GM12878 (cell line): Measurements from ENCODE around the gene MAP4K2. TPM values are rescaled to one million over a fixed set of nuclear protein-coding genes. Genes with fewer than 3 reads are reported as not detected.

Experiments used
- polyA plus RNA-seq, 11 experiments: library from polyadenylated mRNA; depleted of rRNA in 4 of 11; unstranded in 6 of 11; stranded (reverse) in 5 of 11; fragments of >200 nt; fragmentation: Nextera tagmentation in 4 of 11; fragmentation: Illumina TruSeq in 1 of 11; extraction: Ambion mirVana in 4 of 11; extraction: Trizol in 1 of 11; gene quantifications; 1 replicate in 1 of 11; 2 replicates in 10 of 11; pipeline versions ENCODE4 v1.2.1 to v1.2.3, GENCODE V29; 2011 to 2016; ENCODE audit warnings: inconsistent platforms in 2 of 11, missing spikeins in 2 of 11, low read depth in 1 of 11
- total RNA-seq, 4 experiments: library from RNA; depleted of rRNA in 3 of 4; stranded (reverse); fragments of >200 nt in 3 of 4; fragmentation: Illumina TruSeq in 1 of 4; extraction: Trizol in 1 of 4; gene quantifications; 2 replicates each; pipeline versions ENCODE4 v1.2.1 to v1.2.3, GENCODE V29; 2013 to 2021

The MAP4K2 gene
- total and polyA plus RNA-seq, 10 of the 15 experiments (the other 5 are each of a cell fraction or from before 2014, with no cell fraction given): 0.98 to 78.1 (median 48.9) TPM

Other genes with a start within 250 kb of the MAP4K2 start
Only the 7 nearest of the 17 such genes appear.
- gene NRXN2, start 80.0 kb downstream of the MAP4K2 start, total RNA-seq (2014; rRNA removed): 0.06 TPM in 1 of 2 replicates, not detected in the other
- gene NRXN2, start 80.0 kb downstream of the MAP4K2 start, total RNA-seq (2014; rRNA removed; fragmentation: Illumina TruSeq; extraction: Trizol): 0.18 and 0.22 TPM in 2 replicates
- gene NRXN2, start 80.0 kb downstream of the MAP4K2 start, total RNA-seq (2021): 0.29 and 0.74 TPM in 2 replicates
- 1.1 and 1.4 TPM in 2 replicates for gene NRXN2, start 80.0 kb downstream of the MAP4K2 start, polyA plus RNA-seq (2011; rRNA removed)
- gene NRXN2, start 80.0 kb downstream of the MAP4K2 start, polyA plus RNA-seq (2014; fragmentation: Illumina TruSeq; extraction: Trizol): 0.09 TPM in 1 of 2 replicates, not detected in the other
- gene NRXN2, start 80.0 kb downstream of the MAP4K2 start, polyA plus RNA-seq (2014; fragmentation: Nextera tagmentation; extraction: Ambion mirVana): under 1 TPM; 0.03 to 0.07 TPM
- gene NRXN2, start 80.0 kb downstream of the MAP4K2 start, polyA plus RNA-seq (2014; rRNA removed): 0.08 and 0.28 TPM in 2 replicates
- under 1 TPM; 0.24 to 0.52 TPM for gene NRXN2, start 80.0 kb downstream of the MAP4K2 start, polyA plus RNA-seq (2016; fragmentation: Nextera tagmentation; extraction: Ambion mirVana)
- 5.5 and 6.8 TPM in 2 replicates for gene RASGRP2, start 59.1 kb downstream of the MAP4K2 start, total RNA-seq (2014; rRNA removed)
- 1.7 and 3.0 TPM in 2 replicates for gene RASGRP2, start 59.1 kb downstream of the MAP4K2 start, total RNA-seq (2014; rRNA removed; fragmentation: Illumina TruSeq; extraction: Trizol)
- gene RASGRP2, start 59.1 kb downstream of the MAP4K2 start, total RNA-seq (2021): 8.3 and 9.0 TPM in 2 replicates
- 3.0 and 6.2 TPM in 2 replicates for gene RASGRP2, start 59.1 kb downstream of the MAP4K2 start, polyA plus RNA-seq (2011; rRNA removed)
- gene RASGRP2, start 59.1 kb downstream of the MAP4K2 start, polyA plus RNA-seq (2014; fragmentation: Illumina TruSeq; extraction: Trizol): 2.6 and 2.7 TPM in 2 replicates
- gene RASGRP2, start 59.1 kb downstream of the MAP4K2 start, polyA plus RNA-seq (2014; fragmentation: Nextera tagmentation; extraction: Ambion mirVana): under 1 TPM; 0.26 to 0.66 TPM
- 7.0 and 11.2 TPM in 2 replicates for gene RASGRP2, start 59.1 kb downstream of the MAP4K2 start, polyA plus RNA-seq (2014; rRNA removed)
- gene RASGRP2, start 59.1 kb downstream of the MAP4K2 start, polyA plus RNA-seq (2016; fragmentation: Nextera tagmentation; extraction: Ambion mirVana): 1 to 10 TPM; 4.5 to 6.4 TPM
- gene PYGM, start 43.2 kb downstream of the MAP4K2 start, total RNA-seq (2014; rRNA removed): 0.27 and 0.34 TPM in 2 replicates
- gene PYGM, start 43.2 kb downstream of the MAP4K2 start, total RNA-seq (2014; rRNA removed; fragmentation: Illumina TruSeq; extraction: Trizol): 0.23 and 0.27 TPM in 2 replicates
- gene PYGM, start 43.2 kb downstream of the MAP4K2 start, total RNA-seq (2021): 0.28 and 0.35 TPM in 2 replicates
- gene PYGM, start 43.2 kb downstream of the MAP4K2 start, polyA plus RNA-seq (2011; rRNA removed): 0.32 and 0.33 TPM in 2 replicates
- gene PYGM, start 43.2 kb downstream of the MAP4K2 start, polyA plus RNA-seq (2014; fragmentation: Illumina TruSeq; extraction: Trizol): 0.19 TPM in 1 of 2 replicates, not detected in the other
- under 1 TPM; 0.04 to 0.08 TPM for gene PYGM, start 43.2 kb downstream of the MAP4K2 start, polyA plus RNA-seq (2014; fragmentation: Nextera tagmentation; extraction: Ambion mirVana)
- gene PYGM, start 43.2 kb downstream of the MAP4K2 start, polyA plus RNA-seq (2014; rRNA removed): 0.61 and 3.7 TPM in 2 replicates
- gene PYGM, start 43.2 kb downstream of the MAP4K2 start, polyA plus RNA-seq (2016; fragmentation: Nextera tagmentation; extraction: Ambion mirVana): under 1 TPM in 1 of 2 experiments, not detected in 1; 0.04 TPM
- gene SF1, start 24.7 kb downstream of the MAP4K2 start, total RNA-seq (2014; rRNA removed): 88.2 and 111 TPM in 2 replicates
- gene SF1, start 24.7 kb downstream of the MAP4K2 start, total RNA-seq (2014; rRNA removed; fragmentation: Illumina TruSeq; extraction: Trizol): 76.0 and 84.4 TPM in 2 replicates
- 327 and 337 TPM in 2 replicates for gene SF1, start 24.7 kb downstream of the MAP4K2 start, total RNA-seq (2021)
- gene SF1, start 24.7 kb downstream of the MAP4K2 start, polyA plus RNA-seq (2011; rRNA removed): 82.5 and 84.8 TPM in 2 replicates
- gene SF1, start 24.7 kb downstream of the MAP4K2 start, polyA plus RNA-seq (2014; fragmentation: Illumina TruSeq; extraction: Trizol): 216 and 280 TPM in 2 replicates
- 10 to 100 TPM; 13.6 to 29.6 TPM for gene SF1, start 24.7 kb downstream of the MAP4K2 start, polyA plus RNA-seq (2014; fragmentation: Nextera tagmentation; extraction: Ambion mirVana)
- gene SF1, start 24.7 kb downstream of the MAP4K2 start, polyA plus RNA-seq (2014; rRNA removed): 155 and 172 TPM in 2 replicates
- 100 to 1,000 TPM in 1 of 2 experiments, 10 to 100 TPM in 1; 97.4 to 109 TPM for gene SF1, start 24.7 kb downstream of the MAP4K2 start, polyA plus RNA-seq (2016; fragmentation: Nextera tagmentation; extraction: Ambion mirVana)
- gene MEN1, start 7.3 kb upstream of the MAP4K2 start, total RNA-seq (2014; rRNA removed): 14.4 and 19.0 TPM in 2 replicates
- 6.3 and 6.5 TPM in 2 replicates for gene MEN1, start 7.3 kb upstream of the MAP4K2 start, total RNA-seq (2014; rRNA removed; fragmentation: Illumina TruSeq; extraction: Trizol)
- gene MEN1, start 7.3 kb upstream of the MAP4K2 start, total RNA-seq (2021): 31.1 and 32.6 TPM in 2 replicates
- gene MEN1, start 7.3 kb upstream of the MAP4K2 start, polyA plus RNA-seq (2011; rRNA removed): 6.0 and 19.0 TPM in 2 replicates
- gene MEN1, start 7.3 kb upstream of the MAP4K2 start, polyA plus RNA-seq (2014; fragmentation: Illumina TruSeq; extraction: Trizol): 13.0 and 22.4 TPM in 2 replicates
- gene MEN1, start 7.3 kb upstream of the MAP4K2 start, polyA plus RNA-seq (2014; fragmentation: Nextera tagmentation; extraction: Ambion mirVana): 1 to 10 TPM; 2.5 to 4.1 TPM
- gene MEN1, start 7.3 kb upstream of the MAP4K2 start, polyA plus RNA-seq (2014; rRNA removed): 26.8 and 37.5 TPM in 2 replicates
- 10 to 100 TPM; 38.9 to 39.7 TPM for gene MEN1, start 7.3 kb upstream of the MAP4K2 start, polyA plus RNA-seq (2016; fragmentation: Nextera tagmentation; extraction: Ambion mirVana)
- gene CDC42BPG, start 41.4 kb upstream of the MAP4K2 start, total RNA-seq (2014; rRNA removed): 0.11 and 1.3 TPM in 2 replicates
- gene CDC42BPG, start 41.4 kb upstream of the MAP4K2 start, total RNA-seq (2014; rRNA removed; fragmentation: Illumina TruSeq; extraction: Trizol): 0.09 TPM in 2 replicates
- gene CDC42BPG, start 41.4 kb upstream of the MAP4K2 start, total RNA-seq (2021): 0.36 and 0.45 TPM in 2 replicates
- 0.04 and 0.12 TPM in 2 replicates for gene CDC42BPG, start 41.4 kb upstream of the MAP4K2 start, polyA plus RNA-seq (2011; rRNA removed)
- 0.03 and 0.46 TPM in 2 replicates for gene CDC42BPG, start 41.4 kb upstream of the MAP4K2 start, polyA plus RNA-seq (2014; fragmentation: Illumina TruSeq; extraction: Trizol)
- under 1 TPM in 1 of 2 experiments, not detected in 1; 0.02 TPM for gene CDC42BPG, start 41.4 kb upstream of the MAP4K2 start, polyA plus RNA-seq (2014; fragmentation: Nextera tagmentation; extraction: Ambion mirVana)
- 0.44 and 0.53 TPM in 2 replicates for gene CDC42BPG, start 41.4 kb upstream of the MAP4K2 start, polyA plus RNA-seq (2014; rRNA removed)
- gene CDC42BPG, start 41.4 kb upstream of the MAP4K2 start, polyA plus RNA-seq (2016; fragmentation: Nextera tagmentation; extraction: Ambion mirVana): under 1 TPM; 0.04 TPM
- gene EHD1, start 75.4 kb upstream of the MAP4K2 start, total RNA-seq (2014; rRNA removed): 50.9 and 64.6 TPM in 2 replicates
- 24.3 and 24.5 TPM in 2 replicates for gene EHD1, start 75.4 kb upstream of the MAP4K2 start, total RNA-seq (2014; rRNA removed; fragmentation: Illumina TruSeq; extraction: Trizol)
- 165 and 166 TPM in 2 replicates for gene EHD1, start 75.4 kb upstream of the MAP4K2 start, total RNA-seq (2021)
- 21.0 and 50.4 TPM in 2 replicates for gene EHD1, start 75.4 kb upstream of the MAP4K2 start, polyA plus RNA-seq (2011; rRNA removed)
- 18.9 and 71.4 TPM in 2 replicates for gene EHD1, start 75.4 kb upstream of the MAP4K2 start, polyA plus RNA-seq (2014; fragmentation: Illumina TruSeq; extraction: Trizol)
- 1 to 10 TPM; 1.0 to 2.2 TPM for gene EHD1, start 75.4 kb upstream of the MAP4K2 start, polyA plus RNA-seq (2014; fragmentation: Nextera tagmentation; extraction: Ambion mirVana)
- 68.5 and 102 TPM in 2 replicates for gene EHD1, start 75.4 kb upstream of the MAP4K2 start, polyA plus RNA-seq (2014; rRNA removed)
- 10 to 100 TPM; 88.1 to 97.5 TPM for gene EHD1, start 75.4 kb upstream of the MAP4K2 start, polyA plus RNA-seq (2016; fragmentation: Nextera tagmentation; extraction: Ambion mirVana)